Measurements from ENCODE around the gene GRIN2D. TPM values are rescaled to one million over a fixed set of nuclear protein-coding genes. Genes with fewer than 3 reads are reported as not detected.

GRIN2D gene
- total and polyA plus RNA-seq, 2 of the 8 experiments (the other 6 are each of a cell fraction or from before 2014, with no cell fraction given), result 2.2 to 12.4 TPM

- TF ChIP-seq RNF2 (IDR thresholded peaks at IDR 0.05; ENCODE audit: borderline replicate concordance, low read depth, low read length, missing control alignments, poor library complexity, severe bottlenecking) (no peak), CTBP2 (IDR thresholded peaks at IDR 0.05; ENCODE audit: borderline replicate concordance, insufficient read depth, insufficient read length, low read length) (no peak), ASH2L (IDR thresholded peaks at IDR 0.05; ENCODE audit: low read length) (peak; percentile 47), POU5F1 (IDR thresholded peaks at IDR 0.05; ENCODE audit: low read depth, low read length) (no peak), KDM1A (IDR thresholded peaks at IDR 0.05; ENCODE audit: borderline replicate concordance, low read length) (no peak), SP4 (IDR thresholded peaks at IDR 0.05; ENCODE audit: low read length) (peak; percentile 85; the same call in 1 of the 2 replicates), PHF8 (conservative IDR thresholded peaks at IDR 0.05; ENCODE audit: low read depth, low read length) (peak; percentile 56; the same call in 1 of the 2 replicates), MAFK (IDR thresholded peaks at IDR 0.05; ENCODE audit: low read depth, low read length) (no peak), EP300 (IDR thresholded peaks at IDR 0.05; ENCODE audit: borderline replicate concordance in 1 of 2, low read depth in 2 of 2, low read length in 2 of 2) (no peak), GABPA (IDR thresholded peaks at IDR 0.05; ENCODE audit: borderline replicate concordance, insufficient read depth, low read length) (no peak), BACH1 (IDR thresholded peaks at IDR 0.05; ENCODE audit: low read length) (no peak), MAX (IDR thresholded peaks at IDR 0.05) (peak; percentile 78; the same call in 1 of the 2 replicates), RAD21 (IDR thresholded peaks at IDR 0.05 in 1 of 2, conservative IDR thresholded peaks at IDR 0.05 in 1 of 2; ENCODE audit: low read depth in 2 of 2, low read length in 2 of 2) (no peak), EZH2 (IDR thresholded peaks at IDR 0.05; ENCODE audit: low read depth, low read length, severe bottlenecking) (no peak), KDM5A (IDR thresholded peaks at IDR 0.05; ENCODE audit: low read length) (no peak; the same call in 1 of the 2 replicates), SIX5 (IDR thresholded peaks at IDR 0.05; ENCODE audit: low read depth, low read length) (peak; percentile 69), RFX5 (IDR thresholded peaks at IDR 0.05; ENCODE audit: borderline replicate concordance, low read depth, low read length) (no peak), CEBPB (IDR thresholded peaks at IDR 0.05; ENCODE audit: low read depth, low read length) (no peak), TAF1 (IDR thresholded peaks at IDR 0.05; ENCODE audit: low read depth, low read length) (no peak), CREB1 (IDR thresholded peaks at IDR 0.05) (0 out of 2 replicates have a peak, but pooled peaks have one; percentile 7), ATF2 (IDR thresholded peaks at IDR 0.05; ENCODE audit: low read length) (peak; percentile 83)
Measured at GRCh38 chr19:48400018-48400742, 6.7 kb downstream of the GRIN2D start (continued).

All from H1 (cell line).